Measurements from ENCODE around the gene CDC25B. TPM values are rescaled to one million over a fixed set of nuclear protein-coding genes. Genes with fewer than 3 reads are reported as not detected.
A peak's percentile ranks its signal among the peaks of the same experiment; 100 is the strongest.

The CDC25B gene
- total and polyA plus RNA-seq, 2 of the 13 experiments (the other 11 are each of a cell fraction or from before 2014, with no cell fraction given) = 14.5 to 19.4 TPM

GRCh38 chr20:3846740-3847428 is 50.8 kb downstream of the CDC25B start, which contains the start of gene MAVS (continued):
- TF ChIP-seq ZNF646 (CRISPR knock-in tag; IDR thresholded peaks at IDR 0.05) (no peak), PRDM10 (CRISPR knock-in tag; IDR thresholded peaks at IDR 0.05; ENCODE audit: low read depth) (0 out of 2 replicates have a peak, but pooled peaks have one; percentile 22), ZBTB20 (CRISPR knock-in tag; IDR thresholded peaks at IDR 0.05; ENCODE audit: borderline replicate concordance, low read depth) (no peak; the same call in 1 of the 2 replicates), ZZZ3 (CRISPR knock-in tag; IDR thresholded peaks at IDR 0.05; ENCODE audit: borderline replicate concordance) (no peak), KDM3A (CRISPR knock-in tag; IDR thresholded peaks at IDR 0.05; ENCODE audit: low read depth) (peak; percentile 63; the same call in 1 of the 2 replicates), ZMYM2 (CRISPR knock-in tag; IDR thresholded peaks at IDR 0.05) (no peak), HOXD1 (CRISPR knock-in tag; IDR thresholded peaks at IDR 0.05) (peak; percentile 75; the same call in 1 of the 2 replicates), CEBPG (CRISPR knock-in tag; IDR thresholded peaks at IDR 0.05) (peak; percentile 3; the same call in 1 of the 2 replicates), HIC2 (CRISPR knock-in tag; IDR thresholded peaks at IDR 0.05; ENCODE audit: low read depth) (peak; percentile 82), ZNF672 (CRISPR knock-in tag; IDR thresholded peaks at IDR 0.05) (no peak), ZNF280B (CRISPR knock-in tag; IDR thresholded peaks at IDR 0.05; ENCODE audit: borderline replicate concordance) (peak; percentile 91; the same call in 1 of the 2 replicates), MTERF4 (CRISPR knock-in tag; IDR thresholded peaks at IDR 0.05) (no peak; the same call in 1 of the 2 replicates), KMT2A (CRISPR knock-in tag; IDR thresholded peaks at IDR 0.05) (peak; percentile 89)

Data from HepG2 (cell line).